HG03097 (cell line): ENCODE measurements around the gene UBE2H.
"Not testable (repeated sequence)": the region's sequence is repeated elsewhere in the genome, so short reads cannot be mapped to it uniquely, and the experiment has no call there.

Source experiments
- ATAC-seq: cut with Tn5 transposase; IDR thresholded peaks from one replicate; pipeline ENCODE4 v1.9.1; 2021; ENCODE audit not compliant: unreplicated experiment, low FRiP score

Gene UBE2H

DNA sequence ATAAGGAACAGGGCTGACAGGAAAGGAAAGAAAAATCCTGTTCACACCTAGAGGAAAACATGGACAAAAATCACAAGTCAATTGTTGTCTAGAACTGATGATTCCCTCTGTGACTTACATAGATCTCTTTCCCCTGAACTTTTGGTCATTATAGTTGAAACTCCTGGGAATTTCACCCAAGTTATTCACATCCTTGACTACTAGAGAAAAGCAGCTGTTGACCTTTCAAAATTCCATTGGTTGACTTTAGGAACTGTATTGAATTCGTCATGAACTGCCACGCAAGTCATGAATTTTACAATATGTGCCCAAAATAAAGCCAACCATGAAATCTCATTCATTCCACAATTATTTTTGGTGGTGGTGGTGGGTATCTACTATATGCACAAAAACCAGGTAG, 104.3 kb downstream of the UBE2H start:
- ATAC-seq: no peak

DNA sequence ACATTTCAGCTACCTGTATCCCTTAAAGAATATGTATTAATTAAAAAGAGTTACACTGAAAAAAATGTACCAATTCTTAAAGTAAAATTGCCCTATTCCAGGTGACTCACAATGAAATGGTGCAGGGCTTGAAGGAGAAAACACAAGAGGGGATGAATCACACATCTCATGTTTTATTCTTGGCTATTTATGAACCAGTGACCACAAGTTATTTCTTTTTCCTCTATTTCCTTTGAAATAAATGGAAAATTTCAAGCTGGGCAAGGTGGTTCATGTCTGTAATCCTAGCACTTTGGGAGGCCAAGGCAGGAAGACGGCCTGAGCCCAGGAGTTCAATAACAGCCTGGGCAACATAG, 106.8 kb downstream of the UBE2H start:
- ATAC-seq: no peak

DNA sequence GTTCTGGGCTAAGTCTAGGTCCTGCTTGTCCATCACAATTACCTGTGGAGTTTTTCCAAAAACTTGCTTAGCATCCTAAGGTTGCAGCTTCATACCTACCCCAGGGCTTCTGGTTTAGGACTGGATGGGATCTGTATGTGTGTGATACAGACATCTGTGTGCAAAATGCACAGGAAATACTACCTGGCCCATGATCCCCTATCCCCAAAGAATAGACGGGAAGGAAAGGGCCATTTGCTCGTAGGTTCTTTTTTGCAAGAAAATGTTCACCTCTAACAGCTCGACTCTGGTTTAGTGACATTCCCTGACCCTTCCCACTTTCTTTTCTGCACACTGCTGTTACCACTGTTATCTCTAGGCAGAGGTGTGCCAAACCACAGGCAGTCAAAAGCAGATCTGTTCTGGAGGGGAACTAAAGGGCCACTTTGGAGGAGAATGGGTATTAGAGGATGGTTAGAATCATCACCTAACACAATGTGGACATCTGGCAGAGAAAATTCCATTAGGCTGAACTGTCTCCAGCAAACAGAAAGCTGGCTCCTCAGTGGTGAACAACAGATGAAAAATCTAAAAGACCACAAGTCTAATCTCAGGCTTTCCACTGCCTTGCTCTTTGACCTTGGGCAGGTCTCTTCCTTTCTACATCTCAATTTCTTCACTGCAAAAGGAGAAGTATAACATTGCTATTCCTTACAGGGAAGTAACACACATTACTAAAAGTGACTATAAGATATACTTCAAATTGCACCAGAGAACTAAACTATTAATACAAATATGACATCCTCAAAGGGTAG, 107.4 kb downstream of the UBE2H start:
- ATAC-seq: no peak

DNA sequence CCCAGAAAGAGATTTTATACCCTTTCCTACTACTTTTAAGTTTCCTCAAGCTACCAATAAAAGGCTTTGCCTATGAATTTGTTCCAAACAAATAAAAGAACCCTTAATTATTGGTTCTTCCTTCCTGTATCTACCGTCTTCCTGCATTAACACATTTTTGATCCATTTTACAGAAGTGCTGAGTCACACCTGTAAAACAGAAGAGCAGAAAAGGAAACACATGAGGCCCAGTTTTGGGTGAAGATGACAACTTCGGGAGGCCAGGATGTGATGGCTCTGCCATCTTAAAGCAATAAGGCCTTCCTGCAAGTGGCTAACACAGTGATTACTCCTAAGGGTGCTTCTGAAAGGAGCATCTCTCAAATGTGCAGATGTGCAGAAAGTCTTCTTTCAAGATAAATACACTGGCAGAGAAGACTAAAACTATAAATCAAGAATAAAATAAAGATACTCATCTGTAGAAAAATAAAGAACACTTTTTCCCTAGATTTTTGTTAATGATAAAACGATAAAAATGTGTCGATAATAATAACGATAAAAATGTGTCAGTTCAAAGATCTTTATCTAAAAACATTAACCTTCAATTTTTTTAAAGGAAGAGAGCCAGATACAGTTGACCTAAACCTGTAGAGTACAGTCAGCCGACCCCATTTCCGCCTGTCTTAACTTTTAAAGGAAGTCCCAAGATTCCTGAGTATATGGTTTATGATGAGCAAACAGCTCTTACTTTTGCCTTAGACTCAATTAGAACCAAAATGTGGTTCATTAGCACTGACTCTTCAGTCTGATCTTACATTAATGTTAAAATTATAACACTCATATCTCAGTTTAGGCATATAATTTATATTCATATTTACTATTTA, 108.6 kb downstream of the UBE2H start:
- ATAC-seq: no peak

- ATAC-seq: no peak
These were observed 109.3 kb downstream of the UBE2H start for GRCh38 chr7:129843365-129843898.

DNA sequence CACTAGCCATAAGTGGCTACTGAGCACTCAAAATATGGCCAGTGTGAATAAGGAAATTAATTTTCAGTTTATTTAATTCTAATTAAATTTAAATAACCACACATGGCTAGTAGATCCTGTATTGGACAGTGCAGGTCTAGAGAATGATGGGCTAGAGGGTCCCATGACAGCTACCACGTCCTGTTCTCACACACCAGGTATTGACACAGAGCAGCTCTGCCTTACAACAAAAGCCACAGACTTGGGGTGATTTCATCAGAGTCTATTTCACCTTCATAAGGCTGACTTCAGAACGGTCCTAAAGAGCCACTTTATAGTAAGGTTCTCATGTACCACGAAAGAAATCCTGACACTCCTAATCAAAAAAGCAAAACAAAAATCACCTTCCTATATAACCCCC, 111.3 kb downstream of the UBE2H start:
- no peak for ATAC-seq

- no peak for ATAC-seq
These were observed 112.0 kb downstream of the UBE2H start for GRCh38 chr7:129840757-129841156.

DNA sequence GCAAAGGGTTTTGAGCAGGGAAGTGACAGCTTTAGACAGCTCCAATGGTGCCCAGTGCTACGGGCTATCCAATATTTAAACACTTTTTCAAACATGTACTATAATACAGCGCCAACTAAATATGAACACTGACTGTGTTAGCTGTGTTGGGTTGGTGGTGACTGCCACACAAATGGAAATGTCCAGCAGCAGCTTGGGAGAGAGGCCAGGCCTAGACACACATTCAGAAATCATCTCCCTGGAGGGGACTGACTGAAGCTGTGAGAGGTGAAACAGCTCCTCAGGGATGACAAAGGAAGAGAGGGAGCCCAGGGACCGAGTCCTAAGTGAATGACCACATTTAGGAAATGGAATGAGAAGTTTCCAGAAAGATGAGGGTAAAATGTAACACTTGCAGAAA, 115.8 kb downstream of the UBE2H start:
- ATAC-seq: no peak

DNA sequence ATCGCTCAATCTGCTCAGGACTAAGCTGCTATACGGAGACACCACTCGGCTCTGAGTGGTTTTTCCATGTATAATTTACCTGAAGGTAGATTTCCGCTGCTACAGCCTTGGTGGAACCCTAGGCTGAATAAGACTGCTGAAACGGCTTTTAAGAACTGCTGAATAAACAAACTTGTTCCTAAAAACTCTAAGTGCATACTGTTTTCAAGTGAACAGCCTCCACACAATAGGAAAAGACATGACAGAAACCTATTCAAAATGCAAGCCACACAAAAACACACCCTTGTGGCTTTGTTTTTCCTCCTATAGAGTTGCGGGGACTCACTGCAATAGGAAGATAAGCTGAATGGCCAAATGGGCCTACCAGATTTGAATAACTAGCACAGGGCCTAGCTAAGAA, 117.2 kb downstream of the UBE2H start:
- ATAC-seq: no peak

GRCh38 chr7:129833353-129833752, 119.4 kb downstream of the UBE2H start:
- not testable (repeated sequence) for ATAC-seq

DNA sequence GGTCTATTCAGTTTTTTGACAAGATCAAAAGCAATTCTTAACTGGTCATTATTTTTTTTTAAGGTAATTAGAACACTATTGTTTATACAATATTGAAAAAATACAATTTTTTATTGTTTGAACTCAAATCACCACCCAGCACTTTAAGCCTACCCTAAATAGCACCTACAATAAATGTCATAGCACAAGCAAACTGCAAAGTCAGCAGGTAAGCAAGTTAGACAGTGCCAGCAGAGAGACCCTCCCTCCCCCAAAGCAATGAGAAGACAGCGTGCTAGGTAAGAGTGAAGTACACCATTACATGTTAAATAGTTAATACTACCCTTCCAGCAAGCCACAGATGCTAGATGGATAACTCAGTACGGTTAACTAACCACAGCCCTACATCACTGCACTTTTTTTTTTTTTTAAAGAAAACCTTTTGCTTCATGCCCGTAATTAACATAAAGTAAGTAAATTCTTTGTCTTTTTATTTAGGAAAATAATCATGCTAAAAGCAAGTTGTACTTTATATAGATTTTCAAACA, 120.0 kb downstream of the UBE2H start:
- ATAC-seq: no peak

GRCh38 chr7:129832282-129832681, 120.5 kb downstream of the UBE2H start:
- ATAC-seq: no peak

GRCh38 chr7:129831424-129832058, 121.2 kb downstream of the UBE2H start:
- ATAC-seq: no peak

GRCh38 chr7:129830949-129831348, 121.8 kb downstream of the UBE2H start:
- ATAC-seq: no peak

GRCh38 chr7:129829737-129830631, 122.8 kb downstream of the UBE2H start:
- no peak for ATAC-seq

- ATAC-seq: no peak
These were observed 123.6 kb downstream of the UBE2H start for GRCh38 chr7:129828989-129829736.

DNA sequence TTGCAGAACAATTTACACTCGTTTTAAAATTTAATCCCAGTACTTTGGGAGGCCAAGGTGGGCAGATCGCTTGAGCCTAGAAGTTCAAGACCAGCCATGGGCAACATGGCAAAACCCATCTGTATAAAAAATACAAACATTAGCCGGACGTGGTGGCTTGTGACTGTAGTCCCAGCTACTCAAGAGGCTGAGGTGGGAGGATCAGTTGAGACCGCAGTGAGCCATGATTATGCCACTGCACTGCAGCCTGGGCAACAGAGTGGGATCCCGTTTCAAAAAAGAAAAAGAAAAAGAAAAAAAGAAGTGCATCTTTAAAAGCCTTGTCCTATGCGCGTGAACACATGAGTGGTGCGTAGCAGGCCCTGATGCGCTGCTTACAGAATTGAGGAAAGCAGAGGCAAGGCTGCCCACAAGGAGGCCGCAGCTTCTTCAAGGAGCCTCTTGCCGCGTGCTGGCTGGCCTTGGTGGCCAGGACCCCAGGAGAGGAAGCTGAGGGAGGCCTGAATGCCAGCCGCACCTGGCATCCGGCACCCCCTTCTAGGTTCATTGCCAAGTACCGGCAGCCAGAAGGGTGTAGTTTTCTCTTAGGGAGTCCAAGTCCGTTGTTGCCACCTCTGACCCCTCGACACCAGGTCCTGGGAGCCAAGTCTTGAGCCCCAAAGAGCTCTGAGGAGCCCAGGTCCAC, 124.5 kb downstream of the UBE2H start:
- ATAC-seq: no peak

DNA sequence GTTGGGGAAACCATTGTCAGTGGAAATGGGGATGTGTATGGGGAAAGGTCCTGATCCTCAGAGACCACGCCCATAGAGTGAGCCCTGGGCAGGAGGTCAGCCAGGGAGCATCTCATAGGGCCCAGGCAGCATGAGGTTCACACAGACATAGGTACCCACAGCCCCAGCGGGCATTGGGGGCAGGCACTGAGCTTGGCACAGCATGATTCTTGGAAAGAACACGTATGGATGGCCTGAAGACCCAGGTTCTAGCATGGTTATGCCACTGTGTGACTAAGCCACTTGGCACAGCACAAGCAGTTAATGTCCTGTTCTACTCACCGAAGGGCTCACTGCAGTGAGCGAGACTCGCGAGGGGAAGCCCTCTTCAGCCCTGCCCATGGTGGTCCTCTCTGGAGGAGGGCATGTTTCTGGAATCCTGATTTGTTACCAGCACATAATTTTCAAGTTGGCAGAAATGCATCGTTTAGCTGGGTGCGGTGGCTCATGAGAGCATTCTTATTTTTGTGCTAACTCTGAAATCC, 125.2 kb downstream of the UBE2H start:
- ATAC-seq: no peak
